IgD-negative memory B cell (primary cell): Measurements from ENCODE around the gene HSPG2. TPM values are rescaled to one million over a fixed set of nuclear protein-coding genes. Genes with fewer than 3 reads are reported as not detected.
A peak's percentile ranks its signal among the peaks of the same experiment; 100 is the strongest.
"Not testable (repeated sequence)": the region's sequence is repeated elsewhere in the genome, so short reads cannot be mapped to it uniquely, and the experiment has no call there.

Experiments
- H3K27ac Mint-ChIP-seq, 3 donors: one replicate each; pipeline ENCODE4 v1.8.0; 2020 to 2022; ENCODE audit warnings: mild to moderate bottlenecking in 3 of 3, mixed read lengths in 3 of 3, moderate library complexity in 1 of 3
- H3K27me3 Mint-ChIP-seq: one replicate; pipeline ENCODE4 v1.8.0; 2021; ENCODE audit warnings: mixed read lengths
- H3K36me3 Mint-ChIP-seq: one replicate; pipeline ENCODE4 v1.8.0; 2020; ENCODE audit warnings: mild to moderate bottlenecking, mixed read lengths
- H3K4me1 Mint-ChIP-seq, 3 donors: one replicate each; pipeline ENCODE4 v1.8.0; 2020 to 2022; ENCODE audit warnings: mixed read lengths in 3 of 3, mild to moderate bottlenecking in 1 of 3
- H3K4me3 Mint-ChIP-seq, 4 donors: one replicate each; pipeline ENCODE4 v1.8.0; 2020 to 2022; ENCODE audit warnings: mild to moderate bottlenecking in 4 of 4, mixed read lengths in 4 of 4, moderate library complexity in 3 of 4
- H3K9me3 Mint-ChIP-seq, 3 donors: one replicate each; pipeline ENCODE4 v1.8.0; 2020 to 2021; ENCODE audit warnings: mixed read lengths in 3 of 3, mild to moderate bottlenecking in 1 of 3
- polyA plus RNA-seq: library from polyadenylated mRNA; unstranded; fragments of 300-500 nt; fragmentation: Illumina TruSeq; gene quantifications from one replicate; pipeline ENCODE4 v1.2.3, GENCODE V29; 2021

Gene HSPG2
- polyA plus RNA-seq, 1 donor from 2014 or later: 0.90 TPM

DNA sequence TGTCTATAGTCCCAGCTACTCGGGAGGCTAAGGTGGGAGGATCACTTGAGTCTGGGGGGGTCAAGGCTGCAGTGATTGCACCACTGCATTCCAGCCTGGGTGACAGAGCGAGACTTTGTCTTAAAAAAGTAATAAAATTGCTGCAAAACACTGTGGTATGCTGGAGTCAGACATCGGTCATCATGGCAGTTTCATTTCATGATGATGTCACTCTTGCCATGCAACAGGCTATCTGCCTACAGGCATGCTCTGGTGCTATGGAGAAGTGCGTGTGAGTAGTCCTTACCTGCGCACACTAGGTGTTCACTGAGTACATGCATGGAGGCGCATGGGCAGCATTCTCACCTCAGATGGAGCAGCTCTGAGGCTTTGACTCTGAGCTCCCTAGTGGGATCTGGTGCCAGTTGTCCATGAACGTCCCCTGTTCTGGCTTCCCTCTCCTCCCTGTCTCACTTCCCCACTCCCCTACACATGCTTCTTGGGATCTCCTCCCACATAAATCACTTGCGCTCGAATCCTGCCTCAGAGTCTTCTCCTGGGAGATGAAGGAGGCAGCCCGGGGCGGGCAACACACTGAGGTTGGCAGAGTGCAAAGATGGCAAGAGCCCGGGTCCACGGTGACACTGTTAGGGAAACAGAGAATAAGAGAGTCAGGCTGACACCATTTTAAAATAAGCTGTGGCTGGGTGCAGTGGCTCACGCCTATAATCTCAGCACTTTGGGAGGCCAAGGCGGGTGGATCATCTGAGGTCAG lies 29.3 kb upstream of the HSPG2 start:
- no peak overlapping the region for H3K4me3 Mint-ChIP-seq
- H3K4me1 Mint-ChIP-seq: peaks cover 0 to 4% (median 3%) of the 10 kb centered on the region in 3 donors
- H3K36me3 Mint-ChIP-seq: no peaks in the 10 kb centered on the region
- no peaks in the 10 kb centered on the region for H3K9me3 Mint-ChIP-seq
- peaks cover 9% of the 10 kb centered on the region for H3K27me3 Mint-ChIP-seq
- H3K27ac Mint-ChIP-seq: no peak overlapping the region

DNA sequence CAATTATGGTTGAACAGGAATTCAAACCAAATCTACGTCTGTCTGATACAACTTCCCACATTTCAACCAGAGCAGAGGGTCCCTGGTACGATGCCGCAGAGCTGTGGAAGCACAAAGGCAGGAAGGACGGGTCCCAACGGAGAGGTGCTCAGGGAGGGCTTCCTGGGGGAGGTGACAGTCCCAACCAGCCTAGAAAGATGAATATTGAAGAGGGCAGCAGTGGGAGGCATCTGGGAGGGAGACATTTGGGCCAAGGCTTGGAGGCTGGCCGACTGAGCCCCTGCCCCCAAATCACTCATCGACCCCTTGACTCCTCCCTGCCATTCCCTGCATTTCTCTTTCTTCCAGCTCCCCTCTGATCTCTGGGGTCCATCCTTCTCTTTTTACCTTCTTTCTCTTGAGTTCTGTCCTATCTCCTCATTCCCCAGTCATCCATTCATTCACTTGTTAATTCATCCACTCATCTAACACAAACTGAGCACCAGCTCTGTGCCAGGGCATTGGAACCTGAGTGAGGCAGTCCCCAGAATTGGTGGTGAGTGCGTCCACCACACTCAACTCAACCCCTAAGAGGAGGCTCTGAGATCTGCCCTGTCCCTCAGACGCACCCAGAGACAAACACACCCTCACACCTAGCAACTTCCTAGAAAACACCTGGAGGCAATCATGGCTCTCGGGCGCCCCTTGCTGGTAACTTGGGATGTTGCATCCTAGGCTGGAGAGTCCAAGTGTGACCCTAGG lies 26.5 kb upstream of the HSPG2 start:
- Mint-ChIP-seq H3K9me3 (no peaks in the 10 kb centered on the region), H3K36me3 (no peaks in the 10 kb centered on the region), H3K4me3 (peak overlapping the region in 1 of 4 donors; percentile 81), H3K27me3 (peaks cover 8% of the 10 kb centered on the region), H3K27ac (peak overlapping the region in 1 of 3 donors; percentile 91), H3K4me1 (peaks cover 0 to 4% (median 3%) of the 10 kb centered on the region in 3 donors)

DNA sequence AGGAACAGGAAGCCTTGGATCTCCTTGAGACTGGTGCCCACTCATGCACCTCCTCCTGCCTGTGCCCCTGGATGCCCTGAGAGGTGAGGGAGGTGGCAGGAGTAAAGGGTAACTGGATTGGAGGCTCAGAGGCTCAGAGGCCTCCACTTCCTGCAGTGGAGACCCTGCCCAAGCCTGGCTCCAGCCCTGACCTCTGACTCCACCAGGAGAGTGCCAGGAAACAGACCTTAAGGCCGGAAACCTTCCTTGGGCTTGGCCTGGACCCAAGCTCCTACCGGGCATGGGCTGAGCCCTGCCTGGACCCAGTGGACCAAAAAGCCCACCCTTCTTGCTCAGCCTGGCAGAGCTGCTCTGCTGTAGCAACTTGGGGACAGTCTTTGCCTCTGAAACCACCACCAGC lies 24.7 kb upstream of the HSPG2 start:
- Mint-ChIP-seq H3K27me3 (peaks cover 19% of the 10 kb centered on the region), H3K9me3 (no peaks in the 10 kb centered on the region), H3K4me1 (peaks cover 0 to 5% (median 4%) of the 10 kb centered on the region in 3 donors), H3K27ac (no peak overlapping the region), H3K36me3 (no peaks in the 10 kb centered on the region), H3K4me3 (no peak overlapping the region)

DNA sequence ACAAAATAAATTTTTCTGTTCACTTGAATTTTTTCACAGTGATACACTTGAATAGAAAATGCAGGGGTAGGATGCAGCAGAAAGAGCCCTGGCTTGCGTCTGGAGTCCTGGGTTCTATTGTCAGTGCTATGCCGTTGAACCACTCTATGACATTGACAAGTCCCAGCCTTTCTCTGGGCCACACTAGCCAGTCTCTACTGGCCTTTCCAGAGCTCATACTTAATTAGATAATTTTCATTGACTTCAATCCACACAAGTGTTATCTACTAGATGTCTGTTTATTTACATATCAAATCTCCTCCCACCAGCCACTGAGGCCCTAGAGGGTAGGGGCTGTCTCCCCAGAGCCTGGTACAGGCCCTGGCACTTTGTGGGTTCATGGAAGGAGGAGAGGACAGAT lies 24.2 kb upstream of the HSPG2 start:
- Mint-ChIP-seq H3K36me3 (no peaks in the 10 kb centered on the region), H3K9me3 (no peaks in the 10 kb centered on the region), H3K27me3 (peaks cover 20% of the 10 kb centered on the region), H3K27ac (no peak overlapping the region), H3K4me1 (peaks cover 0 to 6% (median 4%) of the 10 kb centered on the region in 3 donors), H3K4me3 (no peak overlapping the region)

DNA sequence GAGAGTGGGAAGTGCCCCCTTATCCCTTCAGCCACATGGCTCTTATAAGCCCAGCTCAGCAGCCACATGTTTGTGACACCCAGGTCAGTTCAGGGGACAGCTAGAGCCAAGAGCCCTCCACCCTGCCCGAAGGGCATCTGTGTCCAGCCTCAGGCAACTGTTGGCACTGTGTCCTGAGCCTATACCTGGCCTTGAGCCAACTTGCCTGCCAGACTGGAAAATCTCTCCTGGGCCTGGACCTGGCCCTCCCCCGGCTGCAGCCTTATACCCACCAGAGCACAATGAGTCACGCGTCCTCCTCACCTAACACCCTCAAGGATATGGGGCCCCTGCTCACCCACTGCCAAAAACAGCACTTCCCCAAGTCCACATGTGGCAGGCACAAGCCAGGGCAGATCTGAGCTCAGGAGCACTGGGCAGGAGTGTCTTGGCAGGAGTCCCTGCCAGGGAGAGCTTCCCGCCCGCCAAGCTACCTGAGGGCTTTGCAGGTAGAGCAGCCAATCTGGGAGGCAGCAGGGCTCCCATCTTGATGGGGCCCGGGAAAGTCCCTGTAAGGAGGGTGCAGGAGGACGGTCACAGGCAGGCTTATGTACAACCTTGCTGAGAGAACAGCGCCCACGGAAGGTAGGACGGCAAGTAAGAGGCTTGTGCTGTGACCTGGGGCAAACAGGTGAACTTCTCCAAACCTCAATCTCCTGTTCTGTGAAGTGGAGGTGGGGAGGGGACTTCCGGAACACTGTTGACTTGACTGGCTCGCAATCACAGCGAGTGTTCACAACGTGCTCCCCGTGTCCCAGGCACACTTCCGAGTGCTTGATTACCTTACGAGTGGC lies 19.8 kb upstream of the HSPG2 start:
- H3K9me3 Mint-ChIP-seq: no peaks in the 10 kb centered on the region
- peak overlapping the region in 2 of 4 donors; percentile 67 to 68 for H3K4me3 Mint-ChIP-seq
- no peaks in the 10 kb centered on the region for H3K36me3 Mint-ChIP-seq
- peak overlapping the region in 1 of 3 donors; percentile 24 for H3K27ac Mint-ChIP-seq
- peaks cover 15% of the 10 kb centered on the region for H3K27me3 Mint-ChIP-seq
- H3K4me1 Mint-ChIP-seq: peaks cover 0 to 2% (median 2%) of the 10 kb centered on the region in 3 donors

DNA sequence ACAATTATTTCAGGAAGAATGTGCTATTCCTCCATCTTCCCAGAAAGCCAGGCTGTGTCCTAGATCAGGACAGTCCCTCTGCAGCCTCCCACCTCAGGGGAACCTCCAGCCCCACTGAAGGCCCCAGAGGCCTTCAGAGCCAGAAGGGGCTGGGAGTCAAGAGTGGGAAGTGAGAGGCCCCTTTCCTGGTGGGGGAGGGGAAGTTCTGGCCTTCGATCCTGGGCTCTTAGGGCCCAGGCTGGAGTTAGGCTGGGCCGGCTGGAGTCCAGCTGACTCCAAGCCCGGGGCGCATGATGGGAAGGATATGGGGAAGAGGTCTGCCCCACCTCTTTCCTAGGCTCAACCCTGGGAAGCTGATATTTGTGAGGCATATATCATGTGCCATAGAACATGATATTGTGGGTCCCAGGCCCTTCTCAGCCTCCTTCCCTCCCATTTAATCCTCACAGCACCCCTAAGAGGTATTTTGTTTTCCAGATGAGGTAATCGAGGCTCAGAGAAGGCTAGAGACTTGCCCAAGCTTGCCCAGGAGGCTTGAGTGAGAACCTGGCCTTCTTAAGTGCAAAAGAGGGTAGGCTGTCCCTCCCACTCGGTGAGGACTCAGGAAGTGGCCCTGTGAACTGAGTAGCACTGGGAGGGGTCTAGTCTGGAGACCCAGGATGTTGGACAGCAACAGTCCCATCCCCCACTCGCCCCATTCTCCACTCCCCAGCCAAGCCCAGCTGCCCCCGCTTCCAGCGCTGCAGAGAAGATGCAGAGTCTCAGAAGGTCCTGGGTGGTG lies 18.6 kb upstream of the HSPG2 start:
- Mint-ChIP-seq H3K4me3 (no peak overlapping the region), H3K4me1 (peaks cover 0 to 2% (median 2%) of the 10 kb centered on the region in 3 donors), H3K9me3 (no peaks in the 10 kb centered on the region)

DNA sequence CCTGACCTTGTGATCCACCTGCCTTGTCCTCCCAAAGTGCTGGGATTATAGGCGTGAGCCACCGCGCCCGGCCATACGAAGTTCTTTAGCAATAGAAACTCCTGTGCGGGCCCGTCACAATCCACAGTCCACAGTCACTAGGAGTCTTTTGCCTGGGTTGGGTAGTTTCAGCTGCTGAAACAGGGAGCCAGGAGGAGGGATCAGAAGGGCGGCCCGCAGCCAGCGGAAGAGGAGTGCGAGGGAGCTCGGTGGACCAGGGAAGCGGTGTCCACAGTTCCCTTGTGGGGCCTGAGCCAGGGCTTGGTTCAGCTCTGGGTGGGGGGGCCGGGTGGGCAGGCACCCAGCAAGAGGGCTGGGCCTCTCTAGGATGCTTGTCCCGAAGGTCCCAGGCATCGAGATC lies 17.9 kb upstream of the HSPG2 start:
- Mint-ChIP-seq H3K27ac (no peak overlapping the region), H3K27me3 (peaks cover 15% of the 10 kb centered on the region), H3K4me1 (peaks cover 0 to 2% (median 2%) of the 10 kb centered on the region in 3 donors), H3K36me3 (no peaks in the 10 kb centered on the region), H3K9me3 (no peaks in the 10 kb centered on the region), H3K4me3 (no peak overlapping the region)

More for the DNA sequence above, 18.6 kb upstream of the HSPG2 start:
- Mint-ChIP-seq H3K36me3 (no peaks in the 10 kb centered on the region), H3K27ac (no peak overlapping the region), H3K27me3 (peaks cover 15% of the 10 kb centered on the region)

DNA sequence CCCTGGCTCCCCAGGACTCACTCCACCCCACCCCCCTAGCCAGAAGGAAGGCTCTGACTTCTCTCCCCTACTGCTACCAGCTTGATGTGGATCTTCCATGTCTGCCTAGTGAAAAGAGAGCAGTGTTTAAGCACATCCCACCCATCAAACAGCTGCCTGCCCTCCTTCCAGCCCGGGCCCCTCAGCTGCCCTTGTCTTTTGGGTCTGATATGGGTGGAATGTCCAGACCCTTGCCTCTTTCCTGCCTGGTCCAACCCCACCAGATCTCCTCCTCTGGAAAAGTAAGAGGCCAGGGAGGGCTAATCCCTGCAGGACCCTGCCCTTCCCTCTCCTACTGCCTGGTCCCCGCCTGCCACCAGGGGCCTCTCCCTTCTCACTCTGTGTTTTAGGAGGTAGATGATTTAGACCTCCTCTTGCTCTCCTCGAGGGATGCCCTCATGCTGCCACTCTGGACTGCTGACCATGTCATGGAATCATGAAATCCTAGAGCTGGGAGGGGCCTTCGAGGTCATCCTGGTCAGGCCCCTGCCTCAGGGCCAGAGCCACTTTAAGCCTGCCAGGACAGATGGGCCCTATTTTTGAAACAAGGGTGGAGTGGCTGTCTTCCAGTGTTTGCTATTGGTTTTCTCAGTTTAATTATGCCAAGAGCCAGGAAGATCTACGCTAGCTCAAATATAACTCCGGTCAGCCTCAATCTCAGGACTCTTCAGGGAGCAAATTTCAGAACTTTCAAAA lies 15.8 kb upstream of the HSPG2 start:
- Mint-ChIP-seq H3K4me3 (no peak overlapping the region), H3K36me3 (no peaks in the 10 kb centered on the region), H3K27me3 (peaks cover 10% of the 10 kb centered on the region), H3K4me1 (peaks cover 0 to 2% (median 2%) of the 10 kb centered on the region in 3 donors), H3K27ac (no peak overlapping the region), H3K9me3 (no peaks in the 10 kb centered on the region)

DNA sequence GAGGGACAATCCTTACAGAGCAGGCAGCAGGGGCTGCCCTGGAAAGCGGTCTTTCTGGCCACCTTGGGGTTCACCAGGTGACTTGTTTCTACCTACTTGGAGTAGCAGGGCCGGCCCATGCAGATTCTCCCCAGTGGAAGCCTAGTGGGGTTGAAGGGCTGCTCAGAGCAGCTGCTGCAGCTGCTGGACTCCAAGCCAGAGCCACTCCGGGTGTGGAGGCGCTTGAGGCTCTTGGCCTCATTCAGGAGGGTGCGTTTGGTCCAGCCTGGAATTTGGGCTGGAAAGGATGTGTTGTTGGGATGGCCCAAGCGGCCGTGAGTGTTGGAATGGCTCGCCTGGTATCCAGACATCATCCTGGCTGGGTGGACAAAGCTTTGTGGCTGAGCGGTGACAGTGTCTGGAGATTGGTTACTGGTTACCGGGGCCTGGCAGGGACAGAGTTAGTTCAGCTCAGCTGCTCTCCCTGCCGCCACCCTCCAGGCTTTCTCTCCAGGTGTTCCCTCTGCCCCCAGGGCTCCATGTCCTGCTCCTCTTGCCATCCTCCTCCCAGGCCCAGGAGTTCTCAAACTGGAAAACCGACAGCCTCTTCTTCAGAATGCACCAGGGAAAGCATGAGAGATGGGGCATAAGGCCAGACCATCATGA lies 14.2 kb upstream of the HSPG2 start:
- H3K9me3 Mint-ChIP-seq: no peaks in the 10 kb centered on the region

DNA sequence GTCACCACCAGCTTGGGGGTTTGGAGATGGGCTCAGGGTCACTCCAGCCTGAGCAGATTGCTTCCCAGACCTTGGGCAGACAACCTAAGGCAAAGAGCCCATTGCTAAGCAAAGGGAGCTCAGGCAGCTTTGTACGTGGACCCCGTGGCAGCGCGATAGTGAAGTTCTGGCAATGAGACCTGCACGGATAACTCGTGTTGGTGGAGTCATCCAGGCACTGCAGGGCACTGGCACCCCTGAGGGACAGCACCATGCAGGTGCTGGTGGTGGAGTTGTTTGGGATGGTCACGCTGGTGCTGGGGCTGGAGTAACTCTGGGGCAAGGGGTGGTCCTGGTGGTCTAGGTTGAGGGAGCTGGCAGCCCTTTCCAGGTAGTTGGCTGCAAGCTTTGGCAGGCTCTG lies 13.6 kb upstream of the HSPG2 start:
- Mint-ChIP-seq H3K27ac (no peak overlapping the region), H3K9me3 (no peaks in the 10 kb centered on the region), H3K4me1 (no peaks in the 10 kb centered on the region), H3K36me3 (no peaks in the 10 kb centered on the region), H3K4me3 (no peak overlapping the region), H3K27me3 (no peaks in the 10 kb centered on the region)

More for the DNA sequence above, 14.2 kb upstream of the HSPG2 start:
- Mint-ChIP-seq H3K4me3 (no peak overlapping the region), H3K36me3 (no peaks in the 10 kb centered on the region), H3K4me1 (no peaks in the 10 kb centered on the region), H3K27ac (no peak overlapping the region), H3K27me3 (no peaks in the 10 kb centered on the region)

DNA sequence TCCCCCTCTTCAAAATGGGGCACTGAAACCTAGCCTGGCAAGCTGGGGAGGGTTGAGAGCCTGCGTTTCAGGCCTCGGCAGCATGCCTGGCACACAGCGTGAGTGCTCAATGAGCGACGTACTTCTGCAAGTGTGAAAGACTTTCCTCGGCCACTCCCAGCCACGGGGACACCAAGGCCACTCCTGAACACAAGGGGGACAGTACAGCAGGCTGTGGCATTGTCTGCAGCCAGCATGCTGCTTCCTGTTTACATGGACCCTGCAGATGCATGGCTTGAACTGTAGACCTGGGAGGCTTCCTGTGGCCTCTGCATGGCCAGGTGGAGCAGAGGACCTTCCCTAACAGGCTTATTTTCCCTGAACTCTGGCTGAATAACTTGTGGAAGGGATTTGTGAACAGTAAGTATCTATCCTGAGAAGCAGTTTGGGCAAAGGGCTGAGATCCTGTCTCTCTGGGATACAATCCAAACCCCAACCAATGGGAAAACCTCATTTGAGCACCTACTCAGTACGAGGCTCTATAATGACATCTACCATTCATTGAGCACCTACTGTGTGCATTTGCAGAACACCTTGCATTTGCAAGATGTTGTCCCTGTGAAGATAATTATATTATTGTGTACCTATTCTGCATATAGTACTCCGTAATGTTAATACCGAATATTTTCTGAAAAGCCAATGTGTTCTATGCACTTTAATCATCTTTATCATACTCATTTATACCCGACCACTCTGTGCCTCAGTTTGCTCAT lies 9.9 kb upstream of the HSPG2 start:
- Mint-ChIP-seq H3K27me3 (no peaks in the 10 kb centered on the region), H3K9me3 (no peaks in the 10 kb centered on the region), H3K4me1 (no peaks in the 10 kb centered on the region), H3K27ac (no peak overlapping the region), H3K36me3 (no peaks in the 10 kb centered on the region), H3K4me3 (no peak overlapping the region)

DNA sequence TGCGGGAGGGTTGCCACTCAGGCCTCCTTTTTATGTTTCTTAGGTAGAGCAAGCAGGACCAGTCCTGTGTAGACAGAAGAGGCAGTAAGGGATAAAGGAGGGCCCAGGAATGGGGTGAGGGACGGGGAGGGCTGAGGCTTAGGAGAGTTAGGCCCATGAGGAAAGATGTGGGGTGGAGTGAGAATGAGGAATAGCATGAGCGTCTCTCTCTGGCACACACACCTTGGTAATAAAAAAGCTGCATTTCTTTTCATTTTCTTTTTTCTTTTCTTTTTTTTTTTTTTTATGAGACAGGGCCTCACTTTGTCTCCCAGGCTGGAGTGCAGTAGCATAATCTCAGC lies 7.6 kb upstream of the HSPG2 start:
- Mint-ChIP-seq H3K4me1 (peaks cover 0 to 1% (median 0%) of the 10 kb centered on the region in 3 donors), H3K4me3 (no peak overlapping the region), H3K27ac (no peak overlapping the region), H3K27me3 (no peaks in the 10 kb centered on the region), H3K36me3 (peaks cover 2% of the 10 kb centered on the region), H3K9me3 (no peaks in the 10 kb centered on the region)

DNA sequence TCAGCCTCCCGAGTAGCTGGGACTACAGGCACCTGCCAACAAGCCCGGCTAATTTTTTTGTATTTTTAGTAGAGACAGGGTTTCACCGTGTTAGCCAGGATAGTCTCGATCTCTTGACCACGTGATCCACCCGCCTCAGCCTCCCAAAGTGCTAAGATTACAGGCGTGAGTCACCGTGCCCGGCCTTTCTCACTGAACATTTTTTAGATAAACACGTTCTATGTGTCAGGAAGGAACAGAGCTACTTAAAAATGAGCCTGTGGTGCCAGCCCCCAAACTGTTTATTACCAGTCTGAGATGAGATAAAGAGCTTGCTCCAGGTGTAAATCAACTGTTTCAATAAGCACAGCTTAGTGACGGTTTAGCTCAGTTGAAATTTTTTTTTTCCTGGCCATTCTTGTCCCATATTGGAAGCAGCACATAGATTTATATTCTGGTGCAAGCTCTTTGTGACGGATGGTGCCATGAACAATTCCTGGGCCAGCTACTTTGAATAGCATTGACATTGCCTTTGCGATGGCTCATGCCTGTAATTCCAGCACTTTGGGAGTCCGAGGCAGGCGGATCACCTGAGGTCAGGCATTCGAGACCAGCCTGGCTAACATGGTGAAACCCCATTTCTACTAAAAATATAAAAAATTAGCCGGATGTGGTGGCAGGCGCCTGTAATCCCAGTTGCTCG lies 6.0 kb upstream of the HSPG2 start:
- H3K27me3 Mint-ChIP-seq, H3K4me3 Mint-ChIP-seq, H3K27ac Mint-ChIP-seq, H3K9me3 Mint-ChIP-seq, H3K4me1 Mint-ChIP-seq, H3K36me3 Mint-ChIP-seq: not testable (repeated sequence)
